OCI-LY1 (cell line): Measurements from ENCODE around the gene DNAH17.
"Not testable (repeated sequence)": the region's sequence is repeated elsewhere in the genome, so short reads cannot be mapped to it uniquely, and the experiment has no call there.

Source experiments
- H2AFZ ChIP-seq: fragments of 200-600 bp; sonication (generic), shearing (Covaris generic); 2 replicates; pipeline ENCODE4 v1.6.0; 2014; ENCODE audit warnings: antibody characterized with exemption, mild to moderate bottlenecking, low read length
- H3F3A ChIP-seq: fragments of 200-600 bp; sonication (generic), shearing (Covaris generic); 2 replicates; pipeline ENCODE4 v1.6.0; 2014; ENCODE audit warnings: mild to moderate bottlenecking, antibody characterized with exemption, low read length, moderate library complexity; ENCODE audit not compliant: insufficient read depth
- H3K27ac ChIP-seq: fragments of 200-600 bp; sonication (generic); 2 replicates; pipeline ENCODE4 v1.5.1; 2014; ENCODE audit warnings: low read length, mixed run types, mild to moderate bottlenecking, low read depth; ENCODE audit not compliant: poor library complexity, severe bottlenecking
- H3K27me3 ChIP-seq: fragments of 200-600 bp; sonication (generic); 2 replicates; pipeline ENCODE4 v1.6.0; 2014; ENCODE audit warnings: antibody characterized with exemption, mild to moderate bottlenecking, low read length, moderate library complexity; ENCODE audit not compliant: insufficient read depth
- H3K36me3 ChIP-seq: fragments of 200-600 bp; sonication (generic); 2 replicates; pipeline ENCODE4 v1.6.1; 2014; ENCODE audit warnings: mild to moderate bottlenecking, antibody characterized with exemption, low read length, moderate library complexity, mixed read lengths; ENCODE audit not compliant: insufficient read depth
- H3K4me1 ChIP-seq: fragments of 200-600 bp; sonication (generic); 2 replicates; pipeline ENCODE4 v1.5.1; 2014; ENCODE audit warnings: mild to moderate bottlenecking, low read length, moderate library complexity; ENCODE audit not compliant: insufficient read depth, severe bottlenecking
- H3K4me2 ChIP-seq: fragments of 200-600 bp; sonication (generic), shearing (Covaris generic); 2 replicates; pipeline ENCODE4 v1.6.1; 2014; ENCODE audit warnings: low read length
- H3K4me3 ChIP-seq: fragments of 200-600 bp; sonication (generic); 2 replicates; pipeline ENCODE4 v1.5.1; 2014; ENCODE audit warnings: low read length, low read depth, mild to moderate bottlenecking, mixed read lengths; ENCODE audit not compliant: poor library complexity, severe bottlenecking
- H3K79me2 ChIP-seq: fragments of 200-600 bp; shearing (Covaris generic); 2 replicates; pipeline ENCODE4 v1.6.1; 2016; ENCODE audit warnings: mixed run types, low read length, mixed read lengths; ENCODE audit not compliant: insufficient read depth
- H3K9ac ChIP-seq: fragments of 200-600 bp; sonication (generic), shearing (Covaris generic); 2 replicates; pipeline ENCODE4 v1.6.1; 2014; ENCODE audit warnings: mild to moderate bottlenecking, low read length, mixed read lengths
- H3K9me2 ChIP-seq: fragments of 200-600 bp; sonication (generic), shearing (Covaris generic); 2 replicates; pipeline ENCODE4 v1.6.1; 2014; ENCODE audit warnings: low read depth, mild to moderate bottlenecking, low read length, mixed read lengths
- H3K9me3 ChIP-seq: fragments of 200-600 bp; shearing (Covaris generic); 2 replicates; pipeline ENCODE4 v1.6.1; 2014; ENCODE audit warnings: low read length, mixed read lengths
- H4K20me1 ChIP-seq: fragments of 200-600 bp; sonication (generic), shearing (Covaris generic); 2 replicates; pipeline ENCODE4 v1.6.0; 2016; ENCODE audit warnings: mild to moderate bottlenecking, low read length; ENCODE audit not compliant: insufficient read depth
- CTCF ChIP-seq: fragments of 200-600 bp; sonication (generic), shearing (Covaris generic); IDR thresholded peaks from 2 replicates; pipeline ENCODE4 v1.5.1; 2017; ENCODE audit warnings: mild to moderate bottlenecking, antibody characterized with exemption, low read length, moderate library complexity, mixed read lengths
- EZH2 ChIP-seq: fragments of 200-600 bp; sonication (generic), shearing (Covaris generic); IDR thresholded peaks from 2 replicates; pipeline ENCODE4 v1.8.0; 2017; ENCODE audit warnings: borderline replicate concordance, mixed run types, mild to moderate bottlenecking, antibody characterized with exemption, low read length, moderate library complexity, mixed read lengths

The DNAH17 gene

DNA sequence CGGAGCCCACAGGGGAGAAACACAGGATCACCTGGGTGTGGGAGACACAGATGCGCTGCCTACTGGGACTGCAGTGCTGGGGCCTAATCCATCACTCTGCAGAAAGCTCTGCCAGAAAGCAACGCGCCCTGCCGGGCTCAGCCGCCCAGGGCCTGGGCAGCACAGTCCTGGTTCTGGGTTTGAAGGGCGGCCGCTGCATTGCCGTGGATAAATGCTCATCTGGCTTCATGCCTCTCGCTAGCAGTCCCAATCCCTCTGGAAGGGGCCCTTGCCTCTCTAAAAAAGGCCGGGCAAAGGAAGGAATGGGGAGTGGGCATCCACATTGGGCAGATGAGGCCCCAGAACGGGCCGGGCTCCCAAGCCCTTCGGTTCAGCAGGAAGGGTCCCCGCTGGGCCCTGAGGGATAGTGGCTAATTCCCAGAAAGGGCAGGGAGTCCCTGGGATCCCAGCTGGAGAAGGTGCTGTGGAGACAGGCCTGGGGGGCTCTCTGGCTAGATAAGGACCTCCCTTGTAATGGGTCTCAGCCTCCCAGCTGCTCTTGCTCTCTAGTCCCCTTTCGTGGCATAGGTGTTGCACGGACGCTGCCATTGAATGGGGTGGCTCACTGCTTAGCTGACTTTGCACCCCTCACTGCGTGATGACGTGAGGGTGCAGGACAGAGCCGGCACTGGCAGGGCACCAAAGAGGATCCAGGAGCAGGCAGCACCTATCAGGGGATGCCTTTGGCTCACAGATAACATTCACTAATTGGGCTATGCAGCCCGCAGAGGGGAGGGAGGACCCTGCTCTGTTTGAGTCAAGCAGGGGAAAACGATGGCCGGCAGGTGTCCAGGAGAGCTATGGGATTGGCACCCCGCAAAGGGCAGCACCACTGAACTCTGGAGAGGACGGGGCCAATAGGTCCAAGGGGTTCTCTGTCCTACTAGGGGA is 110.1 kb downstream of the DNAH17 start:
- TF ChIP-seq EZH2 (no peak), CTCF (no peak)
- no peaks in the 10 kb centered on the region for H3K4me1 ChIP-seq
- no peaks in the 10 kb centered on the region; the same call in 1 of the 2 replicates for H3K36me3 ChIP-seq
- H3K9ac ChIP-seq = no peak overlapping the region
- H3K4me3 ChIP-seq = no peak overlapping the region
- H4K20me1 ChIP-seq = no peaks in the 10 kb centered on the region
- H3F3A ChIP-seq = no peaks in the 10 kb centered on the region
- H2AFZ ChIP-seq = no peak overlapping the region
- H3K9me3 ChIP-seq = no peaks in the 10 kb centered on the region
- H3K4me2 ChIP-seq = no peak overlapping the region
- no peaks in the 10 kb centered on the region for H3K9me2 ChIP-seq
- no peaks in the 10 kb centered on the region for H3K79me2 ChIP-seq
- no peak overlapping the region for H3K27ac ChIP-seq
- peaks cover 3% of the 10 kb centered on the region; the same call in 1 of the 2 replicates for H3K27me3 ChIP-seq

DNA sequence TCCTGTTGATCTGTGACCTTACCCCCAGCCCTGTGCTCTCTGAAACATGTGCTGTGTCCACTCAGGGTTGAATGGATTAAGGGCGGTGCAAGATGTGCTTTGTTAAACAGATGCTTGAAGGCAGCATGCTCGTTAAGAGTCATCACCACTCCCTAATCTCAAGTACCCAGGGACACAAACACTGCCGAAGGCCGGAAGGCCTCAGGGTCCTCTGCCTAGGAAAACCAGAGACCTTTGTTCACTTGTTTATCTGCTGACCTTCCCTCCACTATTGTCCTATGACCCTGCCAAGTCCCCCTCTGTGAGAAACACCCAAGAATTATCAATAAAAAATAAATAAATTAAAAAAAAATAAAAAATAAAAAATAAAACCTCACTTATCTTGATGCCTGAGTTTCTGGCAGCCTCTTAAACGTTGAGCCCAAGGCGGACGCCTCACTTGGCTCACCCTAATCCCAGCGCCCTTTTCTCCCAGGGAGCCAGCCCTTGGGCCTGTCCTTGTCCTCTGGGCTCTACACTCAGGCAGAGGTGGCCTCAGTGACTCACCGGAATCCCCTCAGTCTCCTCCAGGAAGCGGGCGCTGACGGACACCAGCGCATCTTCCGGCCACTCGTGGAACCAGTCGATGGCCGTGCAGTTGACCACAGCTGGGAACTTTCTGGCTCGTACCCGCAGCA is 110.9 kb downstream of the DNAH17 start:
- not testable (repeated sequence) for H3K27ac ChIP-seq, H3K4me1 ChIP-seq, H2AFZ ChIP-seq, H4K20me1 ChIP-seq, H3K9me3 ChIP-seq, H3K36me3 ChIP-seq, H3K27me3 ChIP-seq, H3K4me2 ChIP-seq, H3F3A ChIP-seq, H3K9me2 ChIP-seq, H3K9ac ChIP-seq, H3K4me3 ChIP-seq, H3K79me2 ChIP-seq

DNA sequence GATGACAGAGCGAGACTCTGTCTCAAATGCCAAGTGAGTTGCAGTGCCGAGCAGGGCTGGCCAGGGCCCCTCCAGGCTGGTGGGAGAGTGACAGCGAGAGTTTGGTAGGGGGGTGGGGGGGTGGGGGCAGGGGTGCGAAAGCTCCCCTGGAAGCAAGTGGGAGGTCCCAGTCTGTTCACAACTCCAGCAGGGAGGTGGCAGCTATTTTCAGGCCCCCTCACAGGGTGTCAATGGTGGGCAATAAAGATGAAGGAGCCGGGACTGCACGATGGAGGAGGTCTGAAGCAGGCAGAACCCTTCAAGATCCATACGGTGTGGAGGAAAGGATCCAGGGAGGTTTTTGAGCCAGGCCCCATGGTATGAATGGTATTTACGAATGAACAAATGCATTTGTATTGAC is 115.0 kb downstream of the DNAH17 start:
- no peaks in the 10 kb centered on the region for H3K9me2 ChIP-seq
- no peaks in the 10 kb centered on the region for H3K79me2 ChIP-seq
- H3K27ac ChIP-seq = no peak overlapping the region
- H4K20me1 ChIP-seq = no peaks in the 10 kb centered on the region
- no peaks in the 10 kb centered on the region; the same call in 1 of the 2 replicates for H3K27me3 ChIP-seq
- no peaks in the 10 kb centered on the region for H3K9me3 ChIP-seq
- H3K4me1 ChIP-seq = no peaks in the 10 kb centered on the region
- no peak overlapping the region for H3K4me3 ChIP-seq
- H3K9ac ChIP-seq = no peak overlapping the region
- no peaks in the 10 kb centered on the region; the same call in 1 of the 2 replicates for H3K36me3 ChIP-seq
- no peak overlapping the region for H2AFZ ChIP-seq
- H3F3A ChIP-seq = no peaks in the 10 kb centered on the region
- H3K4me2 ChIP-seq = no peak overlapping the region
- no peak for TF ChIP-seq CTCF
- no peak for TF ChIP-seq EZH2
